Activated CD8-positive, alpha-beta memory T cell treated with anti-CD3 and anti-CD28 coated beads, Interleukin-2, amount 50 U/mL, for 24 hours (primary cell): ENCODE data around the gene RGS21.
"Not testable (repeated sequence)": the region's sequence is repeated elsewhere in the genome, so short reads cannot be mapped to it uniquely, and the experiment has no call there.

Experiments
- DNase-seq: peaks from one replicate; pipeline ENCODE4 v3.0.0-alpha.2; 2020; ENCODE audit errors: extremely low read depth

RGS21 gene, protein sequence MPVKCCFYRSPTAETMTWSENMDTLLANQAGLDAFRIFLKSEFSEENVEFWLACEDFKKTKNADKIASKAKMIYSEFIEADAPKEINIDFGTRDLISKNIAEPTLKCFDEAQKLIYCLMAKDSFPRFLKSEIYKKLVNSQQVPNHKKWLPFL

DNA sequence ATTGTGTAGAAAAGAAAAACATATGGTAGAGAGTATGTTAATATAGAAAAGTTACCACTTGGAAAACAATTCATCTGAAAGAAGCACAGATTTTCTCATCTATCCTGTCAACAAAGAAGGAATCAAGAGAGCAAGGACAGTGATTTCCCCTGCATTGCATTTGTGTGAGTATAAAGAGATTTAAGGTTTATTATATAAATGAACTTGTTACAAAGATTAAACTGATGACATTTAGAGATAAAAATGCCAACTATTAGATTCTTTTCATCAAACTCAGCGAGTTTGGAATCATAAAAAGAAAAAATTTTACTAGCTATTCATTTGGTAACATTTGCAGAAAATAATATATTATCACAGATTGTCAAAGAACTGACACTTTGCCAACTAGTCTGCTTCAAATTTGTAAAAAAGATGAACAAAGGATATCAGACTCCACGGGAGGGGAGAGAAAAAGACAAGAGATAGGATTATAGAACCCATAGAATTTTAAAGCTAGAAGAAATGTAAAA lies at the start of gene RGS21:
Gene RGS21 (plus strand): TSS at position 51 of the 509 bp plus-strand sequence. CDS start 26,045 bp downstream, outside the sequence.
- no peak for DNase-seq

DNA sequence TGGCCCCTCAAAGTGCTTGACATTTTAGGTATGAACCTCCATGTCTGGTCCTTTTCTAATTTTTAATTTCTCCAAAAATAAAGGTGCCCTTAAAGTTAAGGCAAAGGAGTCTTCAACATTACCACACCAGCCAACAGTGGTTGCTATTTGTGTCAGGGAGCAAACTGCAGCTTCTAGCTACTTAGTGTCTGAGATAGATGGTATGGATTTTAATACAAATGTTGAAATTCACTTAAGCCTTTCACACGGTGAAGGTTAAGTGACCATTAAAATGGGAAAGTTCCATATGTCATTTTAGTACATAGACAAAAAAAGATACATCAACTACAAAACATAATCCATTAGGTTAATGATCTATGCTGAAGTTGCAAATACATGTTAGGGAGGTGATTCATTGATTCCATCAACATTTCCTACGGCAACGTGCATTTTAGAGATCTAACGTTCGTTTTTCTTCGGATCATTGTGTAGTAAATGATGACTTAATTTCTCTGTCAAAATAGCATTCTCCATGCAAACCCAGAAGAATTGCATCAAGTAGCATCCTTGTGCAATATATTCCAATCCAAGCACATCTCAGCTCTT lies 48.2 kb upstream of the RGS21 start:
- no peak for DNase-seq

DNA sequence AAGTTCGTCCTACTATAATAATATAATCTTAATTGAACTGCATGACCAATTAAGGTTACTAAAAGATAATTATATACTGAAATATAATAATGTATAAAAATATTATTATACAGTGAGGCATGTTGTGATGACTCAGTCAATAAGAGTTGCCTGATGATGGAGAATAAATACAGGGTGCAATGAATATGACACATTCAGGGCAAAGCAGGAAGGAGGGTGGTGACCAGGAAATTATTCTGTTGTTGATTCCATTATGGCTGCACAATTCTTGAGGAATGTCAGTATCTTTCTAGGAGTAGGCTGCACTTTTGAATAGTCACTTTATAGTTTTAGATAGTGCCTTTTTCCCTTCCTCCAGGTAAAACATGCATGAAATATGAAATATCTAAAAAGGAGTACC lies 46.4 kb upstream of the RGS21 start:
- DNase-seq = no peak

GRCh38 chr1:192272732-192273131 lies 44.1 kb upstream of the RGS21 start:
- DNase-seq = no peak

GRCh38 chr1:192274588-192274987 lies 42.2 kb upstream of the RGS21 start:
- DNase-seq = no peak

GRCh38 chr1:192277635-192278034 lies 39.2 kb upstream of the RGS21 start:
- DNase-seq = no peak

GRCh38 chr1:192284927-192285326 lies 31.9 kb upstream of the RGS21 start:
- no peak for DNase-seq

- no peak for DNase-seq
Observed at GRCh38 chr1:192303029-192303428, 13.8 kb upstream of the RGS21 start.

GRCh38 chr1:192308314-192308713 lies 8.5 kb upstream of the RGS21 start:
- DNase-seq = not testable (repeated sequence)

DNA sequence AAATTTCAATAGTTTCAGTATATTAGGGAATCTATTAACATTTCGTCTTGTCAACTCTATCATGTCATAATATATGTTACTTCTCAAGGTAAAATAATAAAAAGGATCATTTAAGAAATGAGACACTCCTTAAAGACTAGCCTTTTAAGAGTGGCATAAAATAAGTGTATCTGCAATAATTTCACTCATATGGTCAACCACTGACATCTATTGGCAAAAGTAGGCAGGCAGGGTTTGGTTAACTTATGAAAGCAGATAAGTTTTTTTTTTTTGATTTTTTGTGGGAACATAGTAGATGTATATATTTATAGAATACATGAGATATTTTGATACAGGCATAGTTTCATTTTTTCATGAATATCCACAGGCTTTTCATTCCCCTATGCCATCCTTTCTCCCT lies 5.5 kb upstream of the RGS21 start:
- DNase-seq = no peak

DNA sequence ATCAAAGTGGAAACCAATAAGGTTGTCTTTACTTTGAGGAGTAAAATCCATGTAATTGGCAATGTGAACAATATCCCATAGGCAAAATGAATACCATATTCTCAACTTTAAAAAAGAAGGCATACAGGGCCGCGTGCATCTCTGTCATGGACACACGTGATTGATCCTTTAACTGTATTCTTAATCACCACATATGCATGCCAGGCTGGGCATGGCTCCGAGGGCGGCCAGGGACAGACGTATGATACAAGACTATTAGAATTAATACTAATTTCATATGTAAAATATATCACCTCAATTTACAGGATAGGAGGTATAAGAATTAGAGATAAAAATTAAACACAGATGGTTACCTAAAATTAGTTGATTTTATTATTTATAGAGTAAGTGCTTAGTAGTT lies 11.2 kb downstream of the RGS21 start:
- no peak for DNase-seq

DNA sequence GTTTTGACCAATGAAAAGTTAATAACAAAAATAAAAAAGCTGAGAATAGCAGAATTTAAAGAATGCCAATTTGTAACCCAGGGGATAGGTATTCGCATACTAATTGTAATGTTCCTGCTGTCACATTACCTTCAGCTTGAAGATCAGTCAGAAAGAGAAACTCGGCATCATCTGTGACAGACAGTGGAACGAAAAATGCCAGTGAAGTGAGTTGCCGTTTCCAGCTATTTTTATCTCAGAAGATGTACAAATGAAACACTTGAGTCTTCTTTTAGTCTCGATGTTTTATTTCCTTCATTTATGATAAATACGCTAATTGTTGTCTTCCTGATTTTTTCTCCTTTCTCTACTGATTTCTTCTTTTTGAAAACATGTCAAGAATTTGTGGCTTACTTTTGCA lies 26.1 kb downstream of the RGS21 start:
- DNase-seq = no peak

- no peak for DNase-seq
Observed at GRCh38 chr1:192343344-192343743, 26.6 kb downstream of the RGS21 start.

- no peak for DNase-seq
Observed at GRCh38 chr1:192349314-192349713, 32.5 kb downstream of the RGS21 start.

GRCh38 chr1:192350356-192350755 lies 33.6 kb downstream of the RGS21 start:
- DNase-seq = no peak

DNA sequence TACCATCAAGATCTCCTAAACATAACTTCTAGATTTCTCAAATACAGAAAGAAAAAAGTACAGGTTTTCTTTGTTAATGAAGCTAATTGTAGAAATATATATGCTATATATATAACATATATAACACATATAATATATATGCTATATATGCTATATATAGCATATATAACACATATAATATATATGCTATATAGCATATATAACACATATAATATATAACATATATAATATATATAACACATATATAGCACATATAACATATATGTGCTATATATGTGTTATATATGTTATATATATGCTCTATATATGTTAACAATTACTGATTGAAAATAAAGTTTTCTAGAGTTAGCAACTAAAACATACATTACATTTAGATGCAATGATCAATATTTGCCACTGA lies 34.8 kb downstream of the RGS21 start:
- no peak for DNase-seq

DNA sequence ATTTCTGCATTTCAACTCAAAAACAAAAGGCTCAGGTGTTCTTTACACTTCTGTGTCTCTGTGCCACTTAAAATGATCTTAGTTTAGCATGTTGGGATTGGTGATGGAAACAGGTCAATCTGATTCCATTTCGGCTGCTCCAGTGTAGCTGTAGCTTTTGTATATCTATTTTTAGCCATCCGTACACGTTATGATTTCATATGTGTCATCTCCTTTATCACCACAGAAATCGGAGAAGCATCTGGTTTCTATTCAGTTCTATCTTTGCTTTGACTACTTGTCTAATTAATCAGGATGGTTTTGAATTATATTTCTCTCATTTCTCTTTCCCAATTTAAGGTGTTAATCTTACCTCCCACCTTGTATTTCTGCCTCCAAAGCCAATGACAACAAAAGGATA lies 41.1 kb downstream of the RGS21 start:
- no peak for DNase-seq

GRCh38 chr1:192358402-192358801 lies 41.6 kb downstream of the RGS21 start:
- DNase-seq = no peak

DNA sequence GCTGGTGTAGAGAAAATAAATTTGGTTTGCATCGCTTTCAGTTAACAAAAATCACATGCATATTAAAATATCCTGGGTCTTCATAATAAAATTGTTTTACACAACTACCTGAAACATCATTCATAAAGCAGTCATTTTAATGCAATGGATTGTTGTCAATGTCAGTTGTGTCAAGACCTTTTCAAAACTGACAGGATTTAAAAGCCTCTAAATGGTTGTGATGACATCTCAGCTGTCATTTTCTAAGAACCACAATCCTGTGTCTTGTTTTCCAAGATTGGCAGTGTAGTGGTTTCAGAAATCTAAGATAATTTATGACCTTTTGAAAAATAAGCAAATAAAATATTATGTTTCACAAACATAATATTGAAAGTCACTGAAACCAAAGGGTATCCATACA lies 42.0 kb downstream of the RGS21 start:
- DNase-seq = no peak

GRCh38 chr1:192363177-192363576 lies 46.4 kb downstream of the RGS21 start:
- no peak for DNase-seq

DNA sequence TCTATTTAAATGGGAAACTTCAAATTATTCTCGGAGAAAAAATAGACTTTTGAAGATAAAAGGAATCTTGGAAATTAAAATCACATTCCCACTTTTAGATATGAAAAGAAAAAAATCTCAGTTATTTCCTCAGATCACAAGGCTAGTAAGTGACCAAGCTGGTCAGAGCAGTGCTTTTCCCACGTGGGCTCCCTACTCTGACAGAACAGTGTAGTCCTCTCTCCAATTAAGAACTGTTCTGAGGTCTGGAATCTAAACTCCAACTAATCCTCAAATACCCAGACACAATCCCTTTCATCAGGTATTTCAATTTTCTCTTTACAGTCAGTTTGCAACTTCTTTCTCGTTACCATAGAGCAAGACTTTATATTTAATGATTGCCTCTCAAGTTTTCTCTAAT lies 50.6 kb downstream of the RGS21 start:
- DNase-seq = no peak

DNA sequence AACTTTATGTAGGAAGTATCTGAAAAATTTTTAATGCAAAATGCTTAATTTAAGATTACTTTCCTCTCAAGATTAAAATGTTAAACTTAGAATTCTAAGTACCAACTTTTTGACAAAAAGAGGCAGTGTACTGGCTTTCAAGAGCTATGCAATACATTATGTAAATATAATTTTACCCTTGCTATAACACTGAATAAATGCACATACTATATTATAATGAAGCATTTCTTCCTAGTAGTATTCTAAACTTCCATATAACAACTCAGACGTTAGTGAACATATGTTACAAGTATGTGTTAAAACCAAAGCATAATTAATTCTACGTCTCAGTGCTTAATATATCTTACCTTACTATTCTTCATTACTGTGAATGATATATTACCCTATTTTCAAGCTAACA lies 58.5 kb downstream of the RGS21 start:
- DNase-seq = no peak

GRCh38 chr1:192376374-192376773 lies 59.6 kb downstream of the RGS21 start:
- DNase-seq = no peak

DNA sequence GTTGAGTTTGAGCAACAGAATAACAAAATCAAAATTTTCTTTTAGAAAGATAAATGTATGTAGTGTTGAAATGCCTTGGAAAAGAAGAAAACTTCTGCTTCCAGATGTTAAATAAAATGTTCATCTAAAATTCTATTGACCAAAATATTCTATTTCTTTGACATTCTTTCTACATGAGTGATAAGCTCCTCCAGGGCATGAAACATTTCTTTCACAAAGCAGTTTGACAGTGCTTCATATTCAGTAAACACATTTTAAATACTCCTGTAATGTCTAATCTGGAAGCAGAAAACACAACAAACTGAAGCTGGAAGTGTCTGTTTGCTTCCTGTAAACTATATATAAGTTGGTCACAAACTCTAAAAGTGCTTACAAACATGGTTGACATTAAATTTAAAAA lies 61.5 kb downstream of the RGS21 start:
- DNase-seq = no peak
